Loucy (cell line): ENCODE measurements around the gene ATF6.

Experiments
- H2AFZ ChIP-seq: fragments of 200-600 bp; sonication (generic); 2 replicates; pipeline ENCODE4 v1.6.0; 2016; ENCODE audit warnings: antibody characterized with exemption, mild to moderate bottlenecking, low read length, moderate library complexity
- H3F3A ChIP-seq: fragments of 200-600 bp; 2 replicates; pipeline ENCODE4 v1.6.0; 2016; ENCODE audit warnings: antibody characterized with exemption, low read depth, mild to moderate bottlenecking
- H3K27me3 ChIP-seq: fragments of 200-600 bp; sonication (generic); 2 replicates; pipeline ENCODE4 v1.6.1; 2014; ENCODE audit warnings: low read length, mild to moderate bottlenecking; ENCODE audit not compliant: insufficient read depth, poor library complexity, severe bottlenecking
- H3K36me3 ChIP-seq: fragments of 200-600 bp; sonication (generic); 2 replicates; pipeline ENCODE4 v1.6.1; 2016; ENCODE audit warnings: low read length; ENCODE audit not compliant: insufficient read depth
- H3K4me1 ChIP-seq: fragments of 200-600 bp; sonication (generic); 2 replicates; pipeline ENCODE4 v1.5.1; 2014; ENCODE audit warnings: low read length, mild to moderate bottlenecking; ENCODE audit not compliant: insufficient read depth, poor library complexity, severe bottlenecking
- H3K4me2 ChIP-seq: fragments of 200-600 bp; sonication (generic); 2 replicates; pipeline ENCODE4 v1.6.0; 2014; ENCODE audit warnings: antibody characterized with exemption, low read length, low read depth, mild to moderate bottlenecking; ENCODE audit not compliant: poor library complexity, severe bottlenecking
- H3K4me3 ChIP-seq: fragments of 200-600 bp; sonication (generic); 2 replicates; pipeline ENCODE4 v1.5.1; 2014; ENCODE audit warnings: low read length, mild to moderate bottlenecking, mixed read lengths; ENCODE audit not compliant: poor library complexity, severe bottlenecking
- H3K79me2 ChIP-seq: fragments of 200-600 bp; sonication (generic); 2 replicates; pipeline ENCODE4 v1.6.1; 2014; ENCODE audit warnings: low read length; ENCODE audit not compliant: insufficient read depth
- H3K9ac ChIP-seq: fragments of 200-600 bp; sonication (generic); 2 replicates; pipeline ENCODE4 v1.6.0; 2014; ENCODE audit warnings: mild to moderate bottlenecking, low read depth, low read length, moderate library complexity; ENCODE audit not compliant: poor library complexity, severe bottlenecking
- H3K9me2 ChIP-seq: fragments of 200-600 bp; sonication (generic); replicated peaks from 2 replicates; pipeline ENCODE4 v1.6.1; 2016; ENCODE audit warnings: low read depth, low read length, mixed read lengths
- H3K9me3 ChIP-seq: fragments of 200-600 bp; sonication (generic); 2 replicates; pipeline ENCODE4 v1.6.1; 2014; ENCODE audit warnings: mild to moderate bottlenecking, antibody characterized with exemption, low read length, low read depth; ENCODE audit not compliant: insufficient read depth
- H4K20me1 ChIP-seq: fragments of 200-600 bp; sonication (generic); 2 replicates; pipeline ENCODE4 v1.6.0; 2014; ENCODE audit warnings: antibody characterized with exemption, low read length, mild to moderate bottlenecking; ENCODE audit not compliant: insufficient read depth, poor library complexity, severe bottlenecking
- EZH2phosphoT487 ChIP-seq: fragments of 200-600 bp; IDR thresholded peaks from 2 replicates; pipeline ENCODE4 v1.6.1; 2018; ENCODE audit warnings: antibody characterized with exemption, mild to moderate bottlenecking, moderate library complexity, borderline replicate concordance
- TF ChIP-seq, protein P1 (sequence below): fragments of 200-600 bp; sonication (generic); conservative IDR thresholded peaks from 2 replicates; pipeline ENCODE4 v1.5.1; 2014; ENCODE audit warnings: mild to moderate bottlenecking, antibody characterized with exemption, low read length

Gene ATF6

DNA sequence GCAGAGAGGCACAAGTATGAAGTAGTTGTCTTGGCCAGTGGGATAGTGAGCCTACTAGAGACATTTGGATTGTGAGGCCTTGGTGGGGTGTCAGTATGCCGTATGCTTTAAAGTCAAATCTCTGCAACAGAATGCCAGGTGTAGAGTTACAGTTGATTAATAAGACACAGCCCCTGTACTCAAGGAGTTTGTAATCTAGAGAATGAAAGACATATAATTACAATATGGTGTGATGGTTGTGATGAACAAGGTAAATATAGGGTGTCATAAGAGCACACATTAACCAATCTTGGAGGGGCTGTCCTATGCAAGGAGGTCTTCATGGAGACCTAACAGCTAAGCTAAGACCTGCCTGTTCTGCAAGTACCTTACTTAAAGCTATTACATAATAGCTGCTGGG lies 113.1 kb downstream of the ATF6 start:
- Histone ChIP-seq H3K4me2 (no peak overlapping the region), H4K20me1 (peaks cover 1% of the 10 kb centered on the region), H3K9me3 (no peaks in the 10 kb centered on the region), H3K79me2 (no peaks in the 10 kb centered on the region), H3K27me3 (no peaks in the 10 kb centered on the region), H3K4me1 (peaks cover 5% of the 10 kb centered on the region), H3K9me2 (no peaks in the 10 kb centered on the region), H3F3A (no peaks in the 10 kb centered on the region), H3K4me3 (no peak overlapping the region), H2AFZ (no peak overlapping the region), H3K9ac (no peak overlapping the region), H3K36me3 (peaks cover 8% of the 10 kb centered on the region; the same call in 1 of the 2 replicates)
- no peak for TF ChIP-seq EZH2phosphoT487
- TF ChIP-seq, protein P1, sequence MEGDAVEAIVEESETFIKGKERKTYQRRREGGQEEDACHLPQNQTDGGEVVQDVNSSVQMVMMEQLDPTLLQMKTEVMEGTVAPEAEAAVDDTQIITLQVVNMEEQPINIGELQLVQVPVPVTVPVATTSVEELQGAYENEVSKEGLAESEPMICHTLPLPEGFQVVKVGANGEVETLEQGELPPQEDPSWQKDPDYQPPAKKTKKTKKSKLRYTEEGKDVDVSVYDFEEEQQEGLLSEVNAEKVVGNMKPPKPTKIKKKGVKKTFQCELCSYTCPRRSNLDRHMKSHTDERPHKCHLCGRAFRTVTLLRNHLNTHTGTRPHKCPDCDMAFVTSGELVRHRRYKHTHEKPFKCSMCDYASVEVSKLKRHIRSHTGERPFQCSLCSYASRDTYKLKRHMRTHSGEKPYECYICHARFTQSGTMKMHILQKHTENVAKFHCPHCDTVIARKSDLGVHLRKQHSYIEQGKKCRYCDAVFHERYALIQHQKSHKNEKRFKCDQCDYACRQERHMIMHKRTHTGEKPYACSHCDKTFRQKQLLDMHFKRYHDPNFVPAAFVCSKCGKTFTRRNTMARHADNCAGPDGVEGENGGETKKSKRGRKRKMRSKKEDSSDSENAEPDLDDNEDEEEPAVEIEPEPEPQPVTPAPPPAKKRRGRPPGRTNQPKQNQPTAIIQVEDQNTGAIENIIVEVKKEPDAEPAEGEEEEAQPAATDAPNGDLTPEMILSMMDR, result no peak

DNA sequence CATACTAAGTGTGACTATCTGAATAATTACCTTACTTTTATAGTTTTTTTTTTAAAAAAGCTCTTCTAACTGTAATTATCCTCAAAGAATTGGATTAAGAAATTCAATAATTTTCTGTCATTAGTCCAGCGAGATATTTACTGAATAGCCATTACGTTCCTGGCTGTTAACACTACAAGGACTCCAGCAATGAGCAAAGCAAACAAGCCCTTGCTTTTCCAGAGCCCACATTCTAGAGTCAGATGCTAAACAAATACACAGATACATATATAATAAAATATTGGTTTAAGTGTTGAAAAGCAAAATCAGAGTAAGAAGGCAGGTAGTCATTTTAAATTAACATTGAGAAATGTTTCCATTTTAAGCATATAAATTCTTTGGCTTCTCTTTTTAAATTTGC lies 118.4 kb downstream of the ATF6 start:
- Histone ChIP-seq H2AFZ (no peak overlapping the region), H3K4me1 (peaks cover 16% of the 10 kb centered on the region), H3K27me3 (no peaks in the 10 kb centered on the region), H3K4me3 (peak overlapping the region; percentile 40), H3K36me3 (peaks cover 29% of the 10 kb centered on the region; the same call in 1 of the 2 replicates), H4K20me1 (peaks cover 5% of the 10 kb centered on the region), H3K9me2 (no peaks in the 10 kb centered on the region), H3K4me2 (peak overlapping the region; percentile 73), H3K9me3 (no peaks in the 10 kb centered on the region), H3F3A (no peaks in the 10 kb centered on the region), H3K79me2 (no peaks in the 10 kb centered on the region), H3K9ac (peak overlapping the region; percentile 25)
- TF ChIP-seq, protein P1, result no peak
- TF ChIP-seq EZH2phosphoT487, result no peak

DNA sequence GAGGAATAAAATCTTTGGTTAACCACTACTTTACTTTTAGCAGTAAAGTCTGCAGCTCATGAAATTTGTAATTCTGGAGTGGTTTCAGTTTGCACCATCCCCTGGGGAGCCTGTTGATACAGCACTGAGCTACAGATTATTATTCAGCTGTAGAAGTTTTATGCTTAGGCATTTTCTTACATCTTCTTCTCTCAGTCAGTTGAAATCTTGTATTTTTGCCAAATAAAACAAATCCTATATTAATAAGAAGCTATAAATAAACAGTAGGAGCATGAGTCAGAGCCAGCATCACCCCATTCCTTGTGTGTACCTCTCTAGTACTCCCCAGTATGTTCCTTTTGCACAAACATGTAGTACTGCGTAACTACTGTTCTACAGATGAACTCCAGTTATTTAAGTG lies 118.9 kb downstream of the ATF6 start:
- Histone ChIP-seq H3K79me2 (no peaks in the 10 kb centered on the region), H2AFZ (no peak overlapping the region), H3K36me3 (peaks cover 34% of the 10 kb centered on the region; the same call in 1 of the 2 replicates), H3K4me1 (peaks cover 16% of the 10 kb centered on the region), H3K9me3 (no peaks in the 10 kb centered on the region), H3K4me2 (peak overlapping the region; percentile 73), H3K9ac (peak overlapping the region; percentile 25), H3K9me2 (no peaks in the 10 kb centered on the region), H4K20me1 (peaks cover 5% of the 10 kb centered on the region), H3K27me3 (no peaks in the 10 kb centered on the region), H3F3A (no peaks in the 10 kb centered on the region), H3K4me3 (peak overlapping the region; percentile 40)
- TF ChIP-seq EZH2phosphoT487, result no peak
- TF ChIP-seq, protein P1, result no peak
